GM12891 (cell line): ENCODE results near the gene SPTA1.
"Not testable (repeated sequence)": the region's sequence is repeated elsewhere in the genome, so short reads cannot be mapped to it uniquely, and the experiment has no call there.

Experiments
- POLR2AphosphoS5 ChIP-seq: IDR thresholded peaks from 2 replicates; pipeline ENCODE4 v1.6.1; 2011; ENCODE audit warnings: low read depth, low read length, control low read depth
- TAF1 ChIP-seq: IDR thresholded peaks from 2 replicates; pipeline ENCODE4 v1.6.1; 2011; ENCODE audit warnings: low read depth, low read length, control low read depth

- not testable (repeated sequence) for TF ChIP-seq POLR2AphosphoS5, TAF1
Measured at GRCh38 chr1:158688343-158688742, 1.8 kb upstream of the SPTA1 start.
